ENCODE results near the gene CBLC. TPM values are rescaled to one million over a fixed set of nuclear protein-coding genes. Genes with fewer than 3 reads are reported as not detected.

The CBLC gene
- polyA plus RNA-seq, 6 donors from 2014 or later, result not detected

- Mint-ChIP-seq H3K27ac (peak overlapping the region; percentile 93 to 100 (median 98)), H3K4me3 (peak overlapping the region; percentile 83 to 95 (median 88)), H3K4me1 (peaks cover 68 to 85% (median 78%) of the 10 kb centered on the region in 3 donors), H3K9me3 (no peaks in the 10 kb centered on the region), H3K36me3 (no peaks in the 10 kb centered on the region), H3K27me3 (no peaks in the 10 kb centered on the region)
- DNase-seq (no peak), ATAC-seq (ENCODE audit: low read depth in 2 of 2) (no peak)
Observed at GRCh38 chr19:44749994-44750393, 27.7 kb upstream of the CBLC start.

GRCh38 chr19:44752123-44752815 is 25.4 kb upstream of the CBLC start:
- no peak for ATAC-seq (ENCODE audit: low read depth in 2 of 2)
- H3K36me3 Mint-ChIP-seq, result no peaks in the 10 kb centered on the region
- peak overlapping the region; percentile 93 to 100 (median 99) for H3K27ac Mint-ChIP-seq
- H3K4me3 Mint-ChIP-seq, result peak overlapping the region; percentile 86 to 97 (median 96)
- no peaks in the 10 kb centered on the region for H3K27me3 Mint-ChIP-seq
- peak; percentile 51 for DNase-seq
- peaks cover 62 to 76% (median 71%) of the 10 kb centered on the region in 3 donors for H3K4me1 Mint-ChIP-seq
- H3K9me3 Mint-ChIP-seq, result no peaks in the 10 kb centered on the region

- Mint-ChIP-seq H3K4me1 (peaks cover 54 to 72% (median 64%) of the 10 kb centered on the region in 3 donors), H3K4me3 (peak overlapping the region; percentile 95 to 97 (median 96)), H3K36me3 (no peaks in the 10 kb centered on the region)
Observed at GRCh38 chr19:44752816-44753625, 24.7 kb upstream of the CBLC start.

DNA sequence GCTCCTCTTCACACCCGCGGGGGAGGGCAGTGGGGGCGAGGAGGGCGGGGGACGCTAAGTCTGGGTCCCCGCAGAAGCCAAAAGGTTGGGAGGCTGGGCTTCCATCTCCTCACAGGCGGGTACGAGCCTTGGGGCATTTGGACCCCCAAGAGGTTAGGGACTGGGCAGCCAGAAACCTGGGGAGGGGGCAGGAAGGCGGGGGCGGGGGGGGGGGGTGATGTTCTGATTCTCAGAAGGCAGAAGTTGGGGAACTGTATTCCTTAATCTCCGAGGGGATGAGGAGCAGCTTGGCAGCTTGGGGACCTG is 24.1 kb upstream of the CBLC start:
- H3K4me3 Mint-ChIP-seq, result peak overlapping the region; percentile 95 to 97 (median 96)
- peaks cover 51 to 74% (median 62%) of the 10 kb centered on the region in 3 donors for H3K4me1 Mint-ChIP-seq
- DNase-seq (no peak), ATAC-seq (ENCODE audit: low read depth in 2 of 2) (no peak)
- H3K9me3 Mint-ChIP-seq, result no peaks in the 10 kb centered on the region
- H3K27me3 Mint-ChIP-seq, result no peaks in the 10 kb centered on the region
- H3K27ac Mint-ChIP-seq, result peak overlapping the region; percentile 93 to 100 (median 99)
- no peaks in the 10 kb centered on the region for H3K36me3 Mint-ChIP-seq

More at GRCh38 chr19:44752816-44753625, 24.7 kb upstream of the CBLC start:
- H3K27ac Mint-ChIP-seq, result peak overlapping the region; percentile 93 to 100 (median 99)
- H3K9me3 Mint-ChIP-seq, result no peaks in the 10 kb centered on the region
- DNase-seq (peak; percentile 98), ATAC-seq (ENCODE audit: low read depth in 2 of 2) (peak; percentile 75 to 76)
- H3K27me3 Mint-ChIP-seq, result no peaks in the 10 kb centered on the region

DNA sequence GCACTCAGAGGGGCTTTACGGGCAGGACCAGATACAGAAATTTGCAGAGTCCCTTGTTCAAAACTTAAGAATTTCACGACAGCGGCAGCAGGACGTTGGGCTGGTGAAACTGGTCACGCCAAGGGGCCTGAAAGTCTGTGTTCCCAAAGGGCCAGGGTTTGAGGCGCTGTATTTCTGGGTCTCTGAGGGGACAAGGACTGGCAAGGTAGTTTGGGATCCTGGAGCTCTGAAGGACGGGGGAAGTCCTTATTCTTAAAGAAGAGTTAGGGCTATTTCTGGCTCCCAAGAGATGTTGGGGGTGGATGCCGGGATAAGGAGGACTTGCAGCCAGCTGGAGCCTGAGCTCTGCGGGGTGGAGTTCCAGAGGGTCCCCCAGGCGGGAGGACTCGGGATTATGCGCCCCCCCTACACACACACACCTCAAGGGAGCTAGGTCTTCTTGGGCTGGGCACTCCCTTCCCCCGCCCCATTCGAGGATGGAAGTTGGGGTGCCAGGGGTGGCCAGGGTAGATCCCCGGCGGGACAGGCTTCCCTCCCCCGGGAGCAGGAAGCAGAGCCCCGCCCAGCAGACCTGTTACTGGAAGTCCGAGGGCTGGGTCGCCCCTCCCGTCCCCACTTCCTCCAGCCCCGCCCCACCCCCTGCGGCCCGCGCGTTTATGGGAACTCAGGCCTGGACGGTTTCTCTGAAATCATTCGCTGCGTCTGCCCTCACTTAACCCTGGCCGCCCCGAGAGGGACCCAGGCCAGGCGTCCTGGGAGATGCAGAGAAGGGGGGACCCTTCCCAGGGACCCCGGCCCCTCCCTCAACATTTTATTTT is 23.5 kb upstream of the CBLC start:
- Mint-ChIP-seq H3K27me3 (no peaks in the 10 kb centered on the region), H3K4me1 (peaks cover 48 to 72% (median 61%) of the 10 kb centered on the region in 3 donors), H3K36me3 (no peaks in the 10 kb centered on the region), H3K4me3 (peak overlapping the region; percentile 95 to 97 (median 96)), H3K27ac (peak overlapping the region; percentile 93 to 100 (median 99)), H3K9me3 (no peaks in the 10 kb centered on the region)
- peak; percentile 60 for DNase-seq
- ATAC-seq (ENCODE audit: low read depth in 2 of 2), result peak; percentile 14 to 18

GRCh38 chr19:44754750-44755080 is 23.0 kb upstream of the CBLC start:
- H3K36me3 Mint-ChIP-seq, result peaks cover 0 to 4% of the 10 kb centered on the region in 2 donors
- DNase-seq, result no peak
- peaks cover 42 to 68% (median 55%) of the 10 kb centered on the region in 3 donors for H3K4me1 Mint-ChIP-seq
- no peaks in the 10 kb centered on the region for H3K27me3 Mint-ChIP-seq
- peak overlapping the region; percentile 95 to 97 (median 96) for H3K4me3 Mint-ChIP-seq
- no peaks in the 10 kb centered on the region for H3K9me3 Mint-ChIP-seq
- no peak for ATAC-seq (ENCODE audit: low read depth in 2 of 2)
- H3K27ac Mint-ChIP-seq, result peak overlapping the region; percentile 93 to 100 (median 99)

- no peak for DNase-seq
- H3K4me3 Mint-ChIP-seq, result peak overlapping the region in 7 of 8 donors; percentile 95 to 97 (median 96)
- ATAC-seq (ENCODE audit: low read depth in 2 of 2), result no peak
- peaks cover 37 to 67% (median 50%) of the 10 kb centered on the region in 3 donors for H3K4me1 Mint-ChIP-seq
- peaks cover 0 to 6% of the 10 kb centered on the region in 2 donors for H3K36me3 Mint-ChIP-seq
- H3K27ac Mint-ChIP-seq, result peak overlapping the region in 5 of 6 donors; percentile 93 to 100 (median 99)
- H3K9me3 Mint-ChIP-seq, result no peaks in the 10 kb centered on the region
- H3K27me3 Mint-ChIP-seq, result no peaks in the 10 kb centered on the region
Observed at GRCh38 chr19:44755219-44755618, 22.5 kb upstream of the CBLC start.

- no peaks in the 10 kb centered on the region for H3K27me3 Mint-ChIP-seq
- H3K27ac Mint-ChIP-seq, result peak overlapping the region in 5 of 6 donors; percentile 15 to 93 (median 70)
- peak overlapping the region in 2 of 8 donors; percentile 27 to 29 for H3K4me3 Mint-ChIP-seq
- H3K4me1 Mint-ChIP-seq, result peaks cover 28 to 65% (median 41%) of the 10 kb centered on the region in 3 donors
- H3K9me3 Mint-ChIP-seq, result no peaks in the 10 kb centered on the region
- no peak for DNase-seq
- peaks cover 0 to 6% of the 10 kb centered on the region in 2 donors for H3K36me3 Mint-ChIP-seq
- no peak for ATAC-seq (ENCODE audit: low read depth in 2 of 2)
Observed at GRCh38 chr19:44756089-44756562, 21.6 kb upstream of the CBLC start.

DNA sequence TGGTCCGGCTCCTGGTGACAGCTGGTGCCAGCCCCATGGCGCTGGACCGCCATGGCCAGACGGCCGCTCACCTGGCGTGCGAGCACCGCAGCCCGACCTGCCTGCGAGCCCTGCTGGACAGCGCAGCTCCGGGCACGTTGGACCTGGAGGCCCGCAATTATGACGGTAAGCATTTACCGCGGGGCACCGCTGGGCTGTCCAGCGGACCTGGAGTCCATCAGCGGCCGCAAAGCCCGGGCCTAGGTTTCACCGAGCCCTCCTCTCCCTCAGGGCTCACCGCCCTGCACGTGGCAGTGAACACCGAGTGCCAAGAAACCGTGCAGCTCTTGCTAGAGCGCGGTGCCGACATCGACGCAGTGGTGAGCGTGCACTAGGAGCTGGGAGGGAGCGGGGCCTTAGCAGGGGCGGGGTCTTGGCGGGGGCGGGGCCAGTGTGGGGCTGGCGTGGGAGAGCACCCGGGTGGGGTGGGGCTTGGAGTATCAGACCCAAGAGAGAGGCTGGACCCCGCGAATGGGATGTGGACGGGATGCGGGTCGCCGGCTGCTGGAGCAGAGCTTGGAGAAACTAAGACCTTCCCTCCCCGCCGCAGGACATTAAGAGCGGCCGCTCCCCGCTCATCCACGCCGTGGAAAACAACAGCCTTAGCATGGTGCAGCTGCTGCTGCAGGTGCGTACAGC is 20.5 kb upstream of the CBLC start:
- ATAC-seq (ENCODE audit: low read depth in 2 of 2) (no peak), DNase-seq (no peak)
- Mint-ChIP-seq H3K9me3 (no peaks in the 10 kb centered on the region), H3K4me3 (peak overlapping the region in 1 of 8 donors; percentile 47), H3K27ac (peak overlapping the region in 2 of 6 donors; percentile 52 to 93), H3K4me1 (peaks cover 22 to 58% (median 30%) of the 10 kb centered on the region in 3 donors), H3K36me3 (peaks cover 0 to 6% of the 10 kb centered on the region in 2 donors), H3K27me3 (no peaks in the 10 kb centered on the region)

DNA sequence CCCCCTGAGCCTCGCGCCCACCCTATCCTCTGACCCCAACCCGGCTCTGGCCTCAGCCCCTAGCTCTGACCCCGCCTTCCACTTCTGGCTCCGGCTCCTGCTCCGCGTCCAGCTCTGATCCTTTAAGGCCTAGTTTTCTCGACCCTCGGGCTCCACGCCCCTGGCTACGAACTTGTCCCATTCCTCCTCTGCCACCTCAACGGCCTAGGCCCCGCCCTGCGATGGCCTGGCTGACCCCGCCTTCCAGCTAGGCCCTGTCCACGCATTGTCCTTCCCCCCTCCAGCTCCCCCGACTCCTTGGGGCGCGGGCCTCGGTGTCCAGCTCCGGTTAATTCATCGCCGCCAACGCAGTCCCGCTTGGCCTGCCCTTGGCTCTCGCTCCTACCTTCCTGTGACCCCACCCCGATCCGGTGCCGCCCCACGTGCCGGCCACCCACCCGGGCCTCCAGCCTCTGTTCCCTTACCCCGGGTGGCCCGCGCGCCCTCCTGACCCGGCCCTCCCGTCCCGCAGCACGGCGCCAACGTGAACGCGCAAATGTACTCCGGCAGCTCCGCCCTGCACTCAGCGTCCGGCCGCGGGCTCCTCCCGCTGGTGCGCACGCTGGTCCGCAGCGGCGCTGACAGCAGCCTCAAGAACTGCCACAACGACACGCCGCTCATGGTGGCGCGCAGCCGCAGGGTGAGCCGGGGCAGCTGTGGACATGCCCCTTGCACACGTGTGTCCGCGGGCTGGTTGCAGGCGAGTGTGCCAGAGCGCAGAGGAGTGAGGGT is 19.8 kb upstream of the CBLC start:
- ATAC-seq (ENCODE audit: low read depth in 2 of 2) (no peak), DNase-seq (no peak)
- Mint-ChIP-seq H3K4me1 (peaks cover 15 to 53% (median 23%) of the 10 kb centered on the region in 3 donors), H3K27ac (peak overlapping the region in 4 of 6 donors; percentile 26 to 52 (median 48)), H3K27me3 (no peaks in the 10 kb centered on the region), H3K9me3 (no peaks in the 10 kb centered on the region), H3K36me3 (peaks cover 0 to 6% of the 10 kb centered on the region in 2 donors), H3K4me3 (peak overlapping the region in 2 of 8 donors; percentile 47 to 80)

GRCh38 chr19:44758596-44758995 is 19.1 kb upstream of the CBLC start:
- H3K27ac Mint-ChIP-seq, result peak overlapping the region in 4 of 6 donors; percentile 15 to 54 (median 38)

More at GRCh38 chr19:44758596-44758995, 19.1 kb upstream of the CBLC start:
- H3K36me3 Mint-ChIP-seq, result peaks cover 0 to 6% of the 10 kb centered on the region in 2 donors
- H3K4me3 Mint-ChIP-seq, result no peak overlapping the region
- H3K27me3 Mint-ChIP-seq, result no peaks in the 10 kb centered on the region
- H3K4me1 Mint-ChIP-seq, result peaks cover 15 to 50% (median 17%) of the 10 kb centered on the region in 3 donors
- DNase-seq (no peak), ATAC-seq (ENCODE audit: low read depth in 2 of 2) (no peak)
- H3K9me3 Mint-ChIP-seq, result no peaks in the 10 kb centered on the region

All from naive B cell (primary cell).